GM12878 (cell line): ENCODE results near the gene CFAP70. TPM values are rescaled to one million over a fixed set of nuclear protein-coding genes. Genes with fewer than 3 reads are reported as not detected.

Experiments used
- ATAC-seq: fragments of 200-7000 bp; cut with Tn5 transposase; 3 replicates; pipeline ENCODE4 v1.9.1; 2020; ENCODE audit warnings: mild to moderate bottlenecking, moderate library complexity
- BruUV-seq: library from RNA; stranded (reverse); fragments of 400-500 nt; replicated peaks from 2 replicates; lab custom pipeline; 2021; lab: Mats Ljungman, UMichigan
- CTCF ChIA-PET: fragments of 300-600 bp; sonication (Branson Sonifier 250); formaldehyde crosslinking; extraction: SDS; loops from one replicate; lab custom pipeline; 2021; ENCODE audit warnings: inconsistent platforms; lab: Yijun Ruan, JAX
- POLR2A ChIA-PET: fragments of 350-600 bp; formaldehyde crosslinking; extraction: SDS; loops from one replicate; lab custom pipeline; 2021; ENCODE audit warnings: inconsistent platforms; lab: Charles Lee
- RAD21 ChIA-PET: fragments of 300-600 bp; sonication (Branson Sonifier 250); formaldehyde crosslinking; loops from one replicate; lab custom pipeline; 2023; ENCODE audit warnings: antibody characterized with exemption; ENCODE audit not compliant: unreplicated experiment; lab: Charles Lee
- SMC1A ChIA-PET: fragments of 300-600 bp; sonication (Branson Sonifier 250); formaldehyde crosslinking; loops from one replicate; lab custom pipeline; 2023; ENCODE audit not compliant: unreplicated experiment, uncharacterized antibody; lab: Charles Lee
- DNase-seq: peaks from one replicate; pipeline ENCODE4 v3.0.0-alpha.2; 2011; ENCODE audit warnings: low read depth, low spot score
- FAIRE-seq: peaks from 3 replicates; lab custom pipeline; 2011; peaks lifted over from hg19 to GRCh38; lab: Jason Lieb, UNC
- H2AFZ ChIP-seq: 2 replicates; pipeline ENCODE4 v1.6.0; 2011; ENCODE audit warnings: low read depth, low read length, control low read depth; ENCODE audit not compliant: control insufficient read depth
- H3K27ac ChIP-seq: 2 replicates; pipeline ENCODE4 v1.5.1; 2011; ENCODE audit warnings: control low read depth; ENCODE audit not compliant: control insufficient read depth, insufficient read depth
- H3K27me3 ChIP-seq, 2 experiments: replicated peaks in 1 of 2; 2 replicates each; pipeline versions ENCODE4 v1.6.0 to v1.6.1; 2011; ENCODE audit warnings: low read length in 1 of 2; ENCODE audit not compliant: control insufficient read depth in 2 of 2, insufficient read depth in 2 of 2
- H3K36me3 ChIP-seq, 2 experiments: 2 replicates each; pipeline ENCODE4 v1.5.1; 2011; ENCODE audit warnings: low read length in 1 of 2; ENCODE audit not compliant: control insufficient read depth in 2 of 2, insufficient read depth in 2 of 2
- H3K4me1 ChIP-seq: 2 replicates; pipeline ENCODE4 v1.6.1; 2011; ENCODE audit warnings: mild to moderate bottlenecking, low read length, moderate library complexity, mixed read lengths; ENCODE audit not compliant: control insufficient read depth, insufficient read depth
- H3K4me2 ChIP-seq: 2 replicates; pipeline ENCODE4 v1.6.0; 2011; ENCODE audit warnings: control low read depth; ENCODE audit not compliant: control insufficient read depth, insufficient read depth
- H3K4me3 ChIP-seq: fragments of 200-600 bp; sonication (generic); 2 replicates; pipeline ENCODE4 v1.5.1; 2016
- H3K79me2 ChIP-seq: 2 replicates; pipeline ENCODE4 v1.6.0; 2011; ENCODE audit warnings: low read length; ENCODE audit not compliant: control insufficient read depth, insufficient read depth
- H3K9ac ChIP-seq: 2 replicates; pipeline ENCODE4 v1.8.0; 2011; ENCODE audit warnings: low read length, control low read depth, mixed read lengths; ENCODE audit not compliant: control insufficient read depth, insufficient read depth
- H3K9me3 ChIP-seq: replicated peaks from 3 replicates; pipeline ENCODE4 v1.5.1; 2011; ENCODE audit warnings: mild to moderate bottlenecking, low read length; ENCODE audit not compliant: control insufficient read depth, insufficient read depth
- H4K20me1 ChIP-seq: 2 replicates; pipeline ENCODE4 v1.6.0; 2011; ENCODE audit not compliant: control insufficient read depth, insufficient read depth
- BRCA1 ChIP-seq: IDR thresholded peaks from 2 replicates; pipeline ENCODE4 v1.6.1; 2011; ENCODE audit warnings: low read depth, low read length, improper control_type of control experiment
- CBX3 ChIP-seq: fragments of 200-600 bp; sonication (generic); IDR thresholded peaks from 2 replicates; pipeline ENCODE4 v1.6.1; 2016; ENCODE audit warnings: low read depth, borderline replicate concordance
- EGR1 ChIP-seq, 2 experiments: IDR thresholded peaks; 1 replicate in 1 of 2; 2 replicates in 1 of 2; pipeline ENCODE4 v1.6.1; 2011 to 2012; ENCODE audit warnings: low read depth in 2 of 2, low read length in 2 of 2, borderline replicate concordance in 1 of 2, mild to moderate bottlenecking in 1 of 2, moderate library complexity in 1 of 2
- FOXM1 ChIP-seq: IDR thresholded peaks from 2 replicates; pipeline ENCODE4 v1.6.1; 2012; ENCODE audit warnings: low read depth, mild to moderate bottlenecking, inconsistent platforms, low read length, moderate library complexity
- HSF1 ChIP-seq: fragments of 150-350 bp; IDR thresholded peaks from 2 replicates; pipeline ENCODE4 v1.6.1; 2014; ENCODE audit warnings: mild to moderate bottlenecking, low read depth, low read length
- IRF5 ChIP-seq: fragments of 450-650 bp; IDR thresholded peaks from 2 replicates; pipeline ENCODE4 v1.6.1; 2017; ENCODE audit warnings: borderline replicate concordance
- MTA2 ChIP-seq: fragments of 450-650 bp; IDR thresholded peaks from 2 replicates; pipeline ENCODE4 v1.6.1; 2016; ENCODE audit warnings: low read depth, mild to moderate bottlenecking, moderate library complexity
- POLR2A ChIP-seq: IDR thresholded peaks from 2 replicates; pipeline ENCODE4 v1.6.1; 2011; ENCODE audit warnings: low read depth, mild to moderate bottlenecking, low read length
- POU2F2 ChIP-seq: IDR thresholded peaks from 3 replicates; pipeline ENCODE4 v1.6.1; 2011; ENCODE audit warnings: low read depth, mild to moderate bottlenecking, low read length, borderline replicate concordance
- WGBS: methylation state at CpG from one replicate; pipeline ENCODE4 v1.1.6; 2016; ENCODE audit warnings: low lambda C conversion rate; ENCODE audit not compliant: insufficient replicate concordance, insufficient coverage; ENCODE audit errors: missing lambda C conversion rate; 5-methylcytosine and 5-hydroxymethylcytosine counted together
- in situ Hi-C: fragments of 300-500 bp; cut with MboI; formaldehyde crosslinking; loops from 9 replicates; pipeline ENCODE4 v1.14.3; 2018; ENCODE audit warnings: mixed read lengths
- intact Hi-C: fragments of 100-400 bp; cut with micrococcal nuclease; formaldehyde crosslinking; loops from one replicate; pipeline ENCODE4 v1.14.2; 2022; ENCODE audit not compliant: unreplicated experiment
- polyA plus RNA-seq, 11 experiments: library from polyadenylated mRNA; depleted of rRNA in 4 of 11; unstranded in 6 of 11; stranded (reverse) in 5 of 11; fragments of >200 nt; fragmentation: Nextera tagmentation in 4 of 11; fragmentation: Illumina TruSeq in 1 of 11; extraction: Ambion mirVana in 4 of 11; extraction: Trizol in 1 of 11; gene quantifications; 1 replicate in 1 of 11; 2 replicates in 10 of 11; pipeline versions ENCODE4 v1.2.1 to v1.2.3, GENCODE V29; 2011 to 2016; ENCODE audit warnings: inconsistent platforms in 2 of 11, missing spikeins in 2 of 11, low read depth in 1 of 11
- total RNA-seq, 4 experiments: library from RNA; depleted of rRNA in 3 of 4; stranded (reverse); fragments of >200 nt in 3 of 4; fragmentation: Illumina TruSeq in 1 of 4; extraction: Trizol in 1 of 4; gene quantifications; 2 replicates each; pipeline versions ENCODE4 v1.2.1 to v1.2.3, GENCODE V29; 2013 to 2021
- TF ChIP-seq, protein P1 (sequence below): IDR thresholded peaks from 2 replicates; pipeline ENCODE4 v1.6.1; 2011; ENCODE audit warnings: borderline replicate concordance, low read depth, mild to moderate bottlenecking, moderate library complexity, mixed read lengths, low read length; ENCODE audit not compliant: insufficient read depth; ENCODE audit errors: extremely low read length

Gene CFAP70
- total and polyA plus RNA-seq, 10 of the 15 experiments (the other 5 are each of a cell fraction or from before 2014, with no cell fraction given), result 0.21 to 1.1 (median 0.42) TPM

DNA sequence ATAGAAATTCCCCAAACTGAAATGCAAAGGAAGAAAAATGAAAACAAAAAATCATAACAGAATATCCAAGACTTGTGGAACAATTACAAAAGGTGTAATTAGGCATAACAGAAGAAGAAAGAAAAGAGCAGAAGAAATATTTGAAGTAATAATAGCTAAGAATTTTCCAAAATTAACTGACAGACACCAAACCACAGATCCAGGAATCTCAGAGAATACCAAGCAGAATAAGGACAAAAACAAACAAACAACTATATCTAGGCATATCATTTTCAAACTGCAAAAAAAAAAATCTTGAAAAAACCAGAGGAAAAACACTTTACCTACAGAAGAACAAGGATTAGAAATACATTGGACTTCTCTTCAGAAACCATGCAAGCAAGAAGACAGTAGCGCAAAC lies 25.5 kb downstream of the CFAP70 start:
- intact Hi-C loops, result no loop called here
- Histone ChIP-seq H3K79me2 (no peaks in the 10 kb centered on the region), H2AFZ (no peak overlapping the region), H3K36me3 (no peaks in the 10 kb centered on the region), H3K4me2 (no peak overlapping the region), H3K27ac (no peak overlapping the region), H4K20me1 (no peaks in the 10 kb centered on the region), H3K4me3 (no peak overlapping the region), H3K9ac (no peak overlapping the region), H3K4me1 (no peaks in the 10 kb centered on the region), H3K9me3 (no peaks in the 10 kb centered on the region), H3K27me3 (no peaks in the 10 kb centered on the region)
- no peak for TF ChIP-seq HSF1
- TF ChIP-seq POU2F2, result no peak
- TF ChIP-seq BRCA1, result no peak
- no peak for TF ChIP-seq EGR1 (IDR thresholded peaks at IDR 0.05; ENCODE audit: borderline replicate concordance in 1 of 2, low read depth in 2 of 2, low read length in 2 of 2)
- no peak for TF ChIP-seq POLR2A
- WGBS, result 96% methylated on average over 1 of the region's 1 CpG
- ChIA-PET CTCF (no interaction called here), RAD21 (no interaction called here), POLR2A (interaction anchor here (0.5 kb wide), 1 partner anchor 88 kb away, joined by 4 read pairs; no protein-coding TSS in a partner anchor), SMC1A (interaction anchor here (1.3 kb wide), 1 partner anchor 15 kb away, joined by 3 read pairs; no protein-coding TSS in a partner anchor)
- no TSS peak for BruUV-seq
- no peak for DNase-seq
- no peak for FAIRE-seq
- in situ Hi-C loops, result no loop called here
- no peak for ATAC-seq

DNA sequence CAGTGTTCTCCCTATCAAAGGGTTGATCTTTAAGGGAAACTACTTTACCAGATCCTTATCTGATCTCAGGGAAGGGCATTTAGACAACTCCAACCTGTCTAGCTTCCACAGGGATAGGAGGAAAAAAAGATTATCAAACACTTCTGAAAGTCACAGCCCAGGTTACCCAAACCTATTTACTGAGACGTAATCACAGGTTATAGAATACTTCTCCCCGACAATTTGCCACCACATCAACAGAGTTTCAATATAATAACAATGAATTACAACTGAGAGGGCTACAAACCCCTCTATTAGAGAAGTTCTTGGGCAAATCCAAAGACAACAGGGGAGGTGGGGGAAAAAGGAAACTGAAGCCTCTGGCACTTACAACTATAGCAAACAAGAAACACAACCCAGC lies 26.3 kb downstream of the CFAP70 start:
- Histone ChIP-seq H2AFZ (no peak overlapping the region), H3K79me2 (no peaks in the 10 kb centered on the region), H3K4me2 (no peak overlapping the region), H3K4me1 (no peaks in the 10 kb centered on the region), H3K36me3 (no peaks in the 10 kb centered on the region), H3K9me3 (no peaks in the 10 kb centered on the region), H3K27ac (no peak overlapping the region), H3K4me3 (no peak overlapping the region), H4K20me1 (no peaks in the 10 kb centered on the region), H3K27me3 (no peaks in the 10 kb centered on the region), H3K9ac (no peak overlapping the region)
- in situ Hi-C loops, result no loop called here
- SMC1A ChIA-PET, result interaction anchor here (0.8 to 1.3 kb wide), 2 partner anchors 14 to 23 kb away, joined by 3 read pairs; no protein-coding TSS in a partner anchor
- FAIRE-seq (no peak), ATAC-seq (no peak), DNase-seq (no peak)
- no TSS peak for BruUV-seq
- CTCF ChIA-PET, result no interaction called here
- intact Hi-C loops, result no loop called here
- WGBS, result 59% methylated on average over 2 of the region's 2 CpGs
- RAD21 ChIA-PET, result no interaction called here
- POLR2A ChIA-PET, result no interaction called here
- TF ChIP-seq, protein P1, sequence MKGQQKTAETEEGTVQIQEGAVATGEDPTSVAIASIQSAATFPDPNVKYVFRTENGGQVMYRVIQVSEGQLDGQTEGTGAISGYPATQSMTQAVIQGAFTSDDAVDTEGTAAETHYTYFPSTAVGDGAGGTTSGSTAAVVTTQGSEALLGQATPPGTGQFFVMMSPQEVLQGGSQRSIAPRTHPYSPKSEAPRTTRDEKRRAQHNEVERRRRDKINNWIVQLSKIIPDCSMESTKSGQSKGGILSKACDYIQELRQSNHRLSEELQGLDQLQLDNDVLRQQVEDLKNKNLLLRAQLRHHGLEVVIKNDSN, result no peak
- no peak for TF ChIP-seq IRF5
- TF ChIP-seq BRCA1, result no peak
- TF ChIP-seq FOXM1, result no peak
- no peak for TF ChIP-seq MTA2
- no peak for TF ChIP-seq CBX3
